Measurements from ENCODE around the gene ZBTB7C.

Gene ZBTB7C

DNA sequence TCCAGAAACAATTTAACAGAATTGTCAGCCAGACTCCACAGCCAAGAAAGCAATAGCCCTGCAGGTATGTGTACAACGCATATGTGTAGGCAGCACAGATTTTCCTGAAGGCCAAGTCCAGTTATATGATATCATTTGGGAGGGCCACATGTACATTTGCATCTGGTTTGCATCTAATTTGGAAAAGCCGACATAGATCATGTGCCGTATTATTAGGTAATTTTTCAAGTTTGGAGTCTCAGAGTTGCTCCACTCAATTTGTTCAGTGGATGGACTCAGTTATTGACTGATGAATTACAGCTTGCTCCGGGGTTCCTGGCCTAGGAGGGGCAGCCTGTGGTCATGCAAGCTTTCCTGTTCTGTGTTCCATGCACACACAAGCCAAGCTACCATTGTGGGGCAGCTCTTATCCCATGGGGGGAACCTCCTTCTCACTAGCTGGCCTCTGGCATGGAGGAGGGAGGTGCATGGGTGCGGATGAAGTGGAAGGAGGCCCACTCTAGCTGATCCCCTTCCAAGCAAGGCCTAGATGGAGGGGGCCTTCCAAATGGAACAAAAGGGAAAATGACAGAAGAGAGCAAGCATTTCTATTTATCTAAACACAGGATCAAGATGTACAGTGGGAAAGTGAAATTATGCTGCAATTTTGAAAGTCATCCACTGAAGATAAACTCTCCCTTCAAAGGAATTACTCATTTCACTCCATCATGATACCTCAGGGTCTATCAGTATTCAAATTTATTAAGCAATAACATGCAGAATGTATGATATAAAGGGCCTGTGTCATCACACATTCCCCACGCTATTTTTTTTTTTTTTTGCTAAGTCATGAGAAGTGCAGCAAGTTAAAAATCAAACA, 276.2 kb downstream of the ZBTB7C start:
- H3K9me3 Mint-ChIP-seq: no peaks in the 10 kb centered on the region
- TF ChIP-seq, protein P1, sequence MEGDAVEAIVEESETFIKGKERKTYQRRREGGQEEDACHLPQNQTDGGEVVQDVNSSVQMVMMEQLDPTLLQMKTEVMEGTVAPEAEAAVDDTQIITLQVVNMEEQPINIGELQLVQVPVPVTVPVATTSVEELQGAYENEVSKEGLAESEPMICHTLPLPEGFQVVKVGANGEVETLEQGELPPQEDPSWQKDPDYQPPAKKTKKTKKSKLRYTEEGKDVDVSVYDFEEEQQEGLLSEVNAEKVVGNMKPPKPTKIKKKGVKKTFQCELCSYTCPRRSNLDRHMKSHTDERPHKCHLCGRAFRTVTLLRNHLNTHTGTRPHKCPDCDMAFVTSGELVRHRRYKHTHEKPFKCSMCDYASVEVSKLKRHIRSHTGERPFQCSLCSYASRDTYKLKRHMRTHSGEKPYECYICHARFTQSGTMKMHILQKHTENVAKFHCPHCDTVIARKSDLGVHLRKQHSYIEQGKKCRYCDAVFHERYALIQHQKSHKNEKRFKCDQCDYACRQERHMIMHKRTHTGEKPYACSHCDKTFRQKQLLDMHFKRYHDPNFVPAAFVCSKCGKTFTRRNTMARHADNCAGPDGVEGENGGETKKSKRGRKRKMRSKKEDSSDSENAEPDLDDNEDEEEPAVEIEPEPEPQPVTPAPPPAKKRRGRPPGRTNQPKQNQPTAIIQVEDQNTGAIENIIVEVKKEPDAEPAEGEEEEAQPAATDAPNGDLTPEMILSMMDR (IDR thresholded peaks at IDR 0.05; ENCODE audit: unreplicated experiment in 3 of 3): no peak
- peaks cover 22% of the 10 kb centered on the region for H3K27me3 Mint-ChIP-seq (ENCODE audit: low read depth)
- H3K4me1 Mint-ChIP-seq: peaks cover 70% of the 10 kb centered on the region
- peak overlapping the region; percentile 91 to 94 (median 93) for H3K27ac Mint-ChIP-seq
- no peaks in the 10 kb centered on the region for H3K36me3 Mint-ChIP-seq (ENCODE audit: low read depth)
- H3K4me3 Mint-ChIP-seq: peak overlapping the region; percentile 62 to 89 (median 87)

- Mint-ChIP-seq H3K27me3 (ENCODE audit: low read depth) (peaks cover 12% of the 10 kb centered on the region), H3K4me1 (peaks cover 76% of the 10 kb centered on the region), H3K4me3 (no peak overlapping the region), H3K27ac (peak overlapping the region; percentile 28 to 93 (median 77)), H3K36me3 (ENCODE audit: low read depth) (no peaks in the 10 kb centered on the region), H3K9me3 (no peaks in the 10 kb centered on the region)
- TF ChIP-seq, protein P1 (IDR thresholded peaks at IDR 0.05; ENCODE audit: unreplicated experiment in 3 of 3): no peak
Measured at GRCh38 chr18:48131042-48131441, 278.1 kb downstream of the ZBTB7C start.

DNA sequence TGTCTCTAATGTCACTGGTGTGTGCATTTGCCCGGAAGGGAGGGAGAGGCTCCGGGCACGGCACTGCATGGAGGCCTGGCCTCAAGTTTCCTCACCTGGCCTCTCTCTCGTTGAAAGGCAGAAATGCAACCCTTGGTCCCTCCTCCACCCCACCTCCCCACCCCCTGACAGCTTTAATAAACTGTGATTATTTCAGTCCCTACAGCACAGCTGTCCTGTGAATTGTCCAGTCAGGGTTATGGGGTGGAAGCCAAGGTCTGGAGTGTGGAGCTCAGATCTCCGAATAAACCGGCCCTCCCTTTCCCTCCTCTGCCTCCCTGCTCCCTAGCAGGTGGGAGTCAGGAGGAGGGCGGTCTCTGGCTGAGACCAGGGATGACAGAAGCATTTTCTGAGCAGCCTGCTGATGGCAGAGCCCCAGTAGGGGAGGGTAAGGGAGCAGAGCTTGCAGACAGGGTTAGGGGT, 279.5 kb downstream of the ZBTB7C start:
- no peaks in the 10 kb centered on the region for H3K36me3 Mint-ChIP-seq (ENCODE audit: low read depth)
- peak overlapping the region in 1 of 3 experiments; percentile 13 for H3K4me3 Mint-ChIP-seq
- H3K27me3 Mint-ChIP-seq (ENCODE audit: low read depth): peaks cover 5% of the 10 kb centered on the region
- H3K4me1 Mint-ChIP-seq: peaks cover 79% of the 10 kb centered on the region
- peak overlapping the region; percentile 67 to 98 (median 97) for H3K27ac Mint-ChIP-seq
- TF ChIP-seq, protein P1 (IDR thresholded peaks at IDR 0.05; ENCODE audit: unreplicated experiment in 3 of 3): no peak
- no peaks in the 10 kb centered on the region for H3K9me3 Mint-ChIP-seq

DNA sequence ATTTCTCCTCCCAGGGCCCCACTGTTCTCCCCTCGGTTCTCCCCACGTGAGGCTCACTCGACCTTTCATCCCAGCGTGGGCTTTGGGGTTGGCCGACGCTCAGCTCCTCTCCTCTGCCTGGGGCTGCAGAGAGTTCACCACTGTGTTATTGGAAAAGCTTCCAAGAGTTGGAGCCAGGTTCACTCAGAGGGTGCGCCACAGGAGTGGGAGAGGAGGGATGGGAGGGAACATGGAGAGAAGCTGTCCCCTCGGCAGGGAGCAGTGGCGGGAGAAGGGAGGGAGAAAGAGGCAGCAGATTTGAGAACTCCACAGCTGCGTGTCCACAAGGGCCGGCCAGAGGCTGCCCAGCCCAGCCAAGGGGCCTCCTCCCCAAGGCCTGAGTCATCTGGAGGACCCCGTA, 281.6 kb downstream of the ZBTB7C start:
- Mint-ChIP-seq H3K4me1 (peaks cover 81% of the 10 kb centered on the region), H3K9me3 (no peaks in the 10 kb centered on the region), H3K4me3 (peak overlapping the region in 2 of 3 experiments; percentile 30 to 47), H3K36me3 (ENCODE audit: low read depth) (no peaks in the 10 kb centered on the region), H3K27me3 (ENCODE audit: low read depth) (peaks cover 5% of the 10 kb centered on the region), H3K27ac (peak overlapping the region; percentile 67 to 98 (median 97))
- TF ChIP-seq, protein P1 (IDR thresholded peaks at IDR 0.05; ENCODE audit: unreplicated experiment in 3 of 3): no peak

GRCh38 chr18:48126240-48126639, 282.9 kb downstream of the ZBTB7C start:
- peaks cover 87% of the 10 kb centered on the region for H3K4me1 Mint-ChIP-seq
- peaks cover 5% of the 10 kb centered on the region for H3K27me3 Mint-ChIP-seq (ENCODE audit: low read depth)
- no peaks in the 10 kb centered on the region for H3K9me3 Mint-ChIP-seq
- no peak overlapping the region for H3K4me3 Mint-ChIP-seq
- peak overlapping the region in 2 of 3 experiments; percentile 68 to 98 for H3K27ac Mint-ChIP-seq
- no peaks in the 10 kb centered on the region for H3K36me3 Mint-ChIP-seq (ENCODE audit: low read depth)
- TF ChIP-seq, protein P1 (IDR thresholded peaks at IDR 0.05; ENCODE audit: unreplicated experiment in 3 of 3): no peak

Measured in nephron (organoid).